Type B pancreatic cell (in vitro differentiated cells): ENCODE results near the gene SLC43A3. TPM values are rescaled to one million over a fixed set of nuclear protein-coding genes. Genes with fewer than 3 reads are reported as not detected.
A peak's percentile ranks its signal among the peaks of the same experiment; 100 is the strongest.

Source experiments
- DNase-seq: peaks from one replicate; pipeline ENCODE4 v3.0.0; 2021; ENCODE audit warnings: mixed read lengths; ENCODE audit not compliant: unreplicated experiment; ENCODE audit errors: extremely low spot score
- H3K27ac Mint-ChIP-seq: 2 replicates; pipeline ENCODE4 v1.8.0; 2021; ENCODE audit warnings: mild to moderate bottlenecking, mixed read lengths
- H3K27me3 Mint-ChIP-seq: 2 replicates; pipeline ENCODE4 v1.8.0; 2021; ENCODE audit warnings: mixed read lengths
- H3K36me3 Mint-ChIP-seq: 2 replicates; pipeline ENCODE4 v1.8.0; 2021; ENCODE audit warnings: mixed read lengths
- H3K4me1 Mint-ChIP-seq: one replicate; pipeline ENCODE4 v1.8.0; 2021; ENCODE audit warnings: mixed read lengths; ENCODE audit not compliant: unreplicated experiment
- H3K4me3 Mint-ChIP-seq: 2 replicates; pipeline ENCODE4 v1.8.0; 2021; ENCODE audit warnings: mild to moderate bottlenecking, mixed read lengths
- H3K9me3 Mint-ChIP-seq: 2 replicates; pipeline ENCODE4 v1.8.0; 2021; ENCODE audit warnings: mixed read lengths
- total RNA-seq: library from RNA; stranded (reverse); gene quantifications from 2 replicates; pipeline ENCODE4 v1.2.1, GENCODE V29; 2021; ENCODE audit warnings: low replicate concordance
- TF ChIP-seq, protein P1 (sequence below): fragments of 200-600 bp; sonication (generic); conservative IDR thresholded peaks from 2 replicates; pipeline ENCODE4 v1.5.0; 2021; ENCODE audit warnings: antibody characterized with exemption, mild to moderate bottlenecking

Gene SLC43A3
- total RNA-seq, 1 donor from 2014 or later, result 20.4 TPM

DNA sequence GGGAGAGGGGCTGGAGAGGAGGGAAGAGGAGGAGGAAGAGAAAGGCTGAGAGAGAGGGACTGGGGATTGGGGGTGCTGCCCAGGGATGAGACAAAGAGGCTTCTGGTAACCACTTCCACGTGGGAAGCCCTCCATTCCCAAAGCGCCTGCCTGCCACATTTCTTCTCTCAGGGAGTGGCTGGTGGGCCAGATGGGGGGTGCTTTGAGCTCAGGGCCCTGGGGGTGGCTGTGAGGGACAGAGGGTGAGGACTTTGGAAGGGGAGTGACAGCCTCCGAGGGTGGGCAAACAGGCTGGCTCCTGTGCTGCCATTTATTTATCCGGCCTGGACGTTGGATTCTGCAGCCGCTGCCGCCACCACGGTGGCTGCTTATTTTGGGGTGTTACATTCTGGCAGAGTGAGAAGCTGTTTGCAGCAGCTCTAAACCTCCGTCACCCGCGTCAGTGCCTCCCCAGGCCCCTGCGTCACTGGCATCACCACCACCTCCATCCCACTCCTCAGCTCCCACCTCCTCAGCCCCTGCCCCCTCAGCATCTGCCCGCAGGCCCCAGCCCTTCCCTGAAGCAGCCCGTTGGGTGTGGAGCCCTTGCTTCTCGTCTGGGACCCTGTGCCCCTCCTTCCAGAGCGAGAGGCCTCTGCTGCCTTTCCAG lies 35.0 kb upstream of the SLC43A3 start:
- H3K27ac Mint-ChIP-seq, result no peak overlapping the region
- peaks cover 28% of the 10 kb centered on the region for H3K4me1 Mint-ChIP-seq
- H3K4me3 Mint-ChIP-seq, result peak overlapping the region; percentile 74
- TF ChIP-seq, protein P1, sequence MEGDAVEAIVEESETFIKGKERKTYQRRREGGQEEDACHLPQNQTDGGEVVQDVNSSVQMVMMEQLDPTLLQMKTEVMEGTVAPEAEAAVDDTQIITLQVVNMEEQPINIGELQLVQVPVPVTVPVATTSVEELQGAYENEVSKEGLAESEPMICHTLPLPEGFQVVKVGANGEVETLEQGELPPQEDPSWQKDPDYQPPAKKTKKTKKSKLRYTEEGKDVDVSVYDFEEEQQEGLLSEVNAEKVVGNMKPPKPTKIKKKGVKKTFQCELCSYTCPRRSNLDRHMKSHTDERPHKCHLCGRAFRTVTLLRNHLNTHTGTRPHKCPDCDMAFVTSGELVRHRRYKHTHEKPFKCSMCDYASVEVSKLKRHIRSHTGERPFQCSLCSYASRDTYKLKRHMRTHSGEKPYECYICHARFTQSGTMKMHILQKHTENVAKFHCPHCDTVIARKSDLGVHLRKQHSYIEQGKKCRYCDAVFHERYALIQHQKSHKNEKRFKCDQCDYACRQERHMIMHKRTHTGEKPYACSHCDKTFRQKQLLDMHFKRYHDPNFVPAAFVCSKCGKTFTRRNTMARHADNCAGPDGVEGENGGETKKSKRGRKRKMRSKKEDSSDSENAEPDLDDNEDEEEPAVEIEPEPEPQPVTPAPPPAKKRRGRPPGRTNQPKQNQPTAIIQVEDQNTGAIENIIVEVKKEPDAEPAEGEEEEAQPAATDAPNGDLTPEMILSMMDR, result no peak
- H3K36me3 Mint-ChIP-seq, result no peaks in the 10 kb centered on the region
- no peak for DNase-seq
- no peaks in the 10 kb centered on the region for H3K9me3 Mint-ChIP-seq
- H3K27me3 Mint-ChIP-seq, result peaks cover 71% of the 10 kb centered on the region

DNA sequence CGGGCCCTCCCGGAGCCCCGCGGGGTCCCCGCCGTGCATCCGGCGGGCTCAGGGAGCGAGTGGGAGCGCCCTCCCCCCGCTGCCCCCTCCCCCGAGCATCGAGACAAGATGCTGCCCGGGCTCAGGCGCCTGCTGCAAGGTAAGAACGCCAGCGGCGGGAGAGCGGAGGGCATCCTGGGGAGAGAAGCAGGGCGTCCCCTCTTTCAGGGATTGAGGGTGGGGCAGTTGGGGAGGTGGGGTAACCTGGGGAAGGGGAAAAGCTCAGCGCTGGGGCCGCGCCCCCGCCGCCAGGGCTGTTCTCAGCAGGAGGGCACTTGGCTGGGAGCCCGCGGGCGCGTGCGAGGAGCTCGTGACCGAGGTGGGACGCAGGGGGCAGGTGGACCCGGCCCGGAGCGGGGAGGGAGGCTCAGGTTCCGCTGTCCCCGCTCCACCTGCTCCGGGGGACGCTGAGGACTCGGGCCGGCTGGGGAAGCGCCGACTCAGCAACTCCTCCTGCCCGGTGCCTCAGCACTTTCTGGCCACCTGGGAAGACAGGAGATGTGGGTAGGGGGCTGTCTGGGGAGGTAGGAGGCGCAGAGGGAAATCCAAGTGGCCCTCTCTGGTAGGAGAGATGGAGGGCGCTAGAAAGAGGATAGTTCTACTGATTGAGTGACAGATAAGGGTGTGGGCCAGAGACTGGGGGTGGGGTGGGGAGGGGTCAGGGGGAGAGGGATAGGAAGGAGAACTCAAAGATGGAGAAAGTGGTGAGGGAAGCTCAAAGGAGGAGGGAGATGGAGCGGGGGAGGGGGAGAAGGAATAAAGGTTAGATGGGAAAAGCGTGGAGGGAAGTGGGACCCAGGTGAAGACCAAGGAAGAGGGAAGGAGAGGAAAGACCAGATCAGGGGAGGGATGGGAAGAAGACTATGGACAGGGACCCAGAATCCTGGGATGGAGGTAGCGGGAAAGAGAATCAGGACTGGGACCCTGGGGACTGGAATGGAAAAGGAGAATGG lies 34.1 kb upstream of the SLC43A3 start:
- H3K4me3 Mint-ChIP-seq, result peak overlapping the region; percentile 74
- TF ChIP-seq, protein P1, result no peak
- H3K27me3 Mint-ChIP-seq, result peaks cover 77% of the 10 kb centered on the region
- no peaks in the 10 kb centered on the region for H3K9me3 Mint-ChIP-seq
- no peak overlapping the region for H3K27ac Mint-ChIP-seq
- DNase-seq, result no peak
- peaks cover 28% of the 10 kb centered on the region for H3K4me1 Mint-ChIP-seq
- no peaks in the 10 kb centered on the region for H3K36me3 Mint-ChIP-seq

DNA sequence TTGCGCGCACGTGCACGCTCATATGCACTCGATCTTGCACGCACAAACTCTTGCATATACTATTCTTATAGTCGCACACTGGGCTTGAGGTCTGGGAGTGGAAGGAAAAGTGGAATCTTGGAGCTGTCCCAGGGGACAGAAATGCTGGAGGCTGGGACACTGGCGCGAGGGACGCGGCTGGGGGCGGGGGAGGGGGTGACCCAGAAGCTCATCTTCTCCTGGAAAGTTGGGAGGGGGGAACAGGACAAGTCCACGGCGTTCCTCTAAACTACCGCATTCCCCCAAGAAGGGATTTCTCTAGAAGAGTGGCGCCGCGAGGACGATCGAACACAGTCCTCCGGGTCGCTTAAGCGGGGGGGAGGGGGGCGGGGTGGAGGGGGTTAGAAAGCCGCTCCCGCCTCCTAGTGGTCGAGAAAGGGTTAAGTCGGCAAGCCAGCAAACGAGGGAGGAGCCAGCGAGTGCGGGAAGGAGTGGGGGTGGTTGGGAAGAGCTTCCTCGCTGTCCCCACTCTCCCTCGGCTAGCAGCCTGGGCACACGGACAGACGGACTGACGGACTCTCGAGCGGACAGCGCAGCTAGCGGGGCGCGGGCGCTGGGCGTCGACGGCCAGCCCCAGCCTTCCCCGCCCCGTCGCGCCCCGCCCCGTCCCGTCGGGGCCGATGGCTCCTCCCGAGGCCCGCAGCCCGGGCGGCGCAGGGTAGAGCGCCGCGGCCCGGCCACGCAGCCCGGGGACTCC lies 33.3 kb upstream of the SLC43A3 start, which contains the start of gene RTN4RL2:
Gene RTN4RL2, plus strand, starts transcription at position 507 of the 736 bp plus-strand sequence. CDS start 338 bp downstream, outside the sequence.
- peaks cover 84% of the 10 kb centered on the region for H3K27me3 Mint-ChIP-seq
- DNase-seq, result no peak
- H3K4me1 Mint-ChIP-seq, result peaks cover 28% of the 10 kb centered on the region
- H3K9me3 Mint-ChIP-seq, result no peaks in the 10 kb centered on the region
- no peaks in the 10 kb centered on the region for H3K36me3 Mint-ChIP-seq
- peak within 1 kb of the TSS; percentile 79 for H3K27ac Mint-ChIP-seq
- peak within 1 kb of the TSS; percentile 88 for H3K4me3 Mint-ChIP-seq
- TF ChIP-seq, protein P1, result peak; percentile 68

DNA sequence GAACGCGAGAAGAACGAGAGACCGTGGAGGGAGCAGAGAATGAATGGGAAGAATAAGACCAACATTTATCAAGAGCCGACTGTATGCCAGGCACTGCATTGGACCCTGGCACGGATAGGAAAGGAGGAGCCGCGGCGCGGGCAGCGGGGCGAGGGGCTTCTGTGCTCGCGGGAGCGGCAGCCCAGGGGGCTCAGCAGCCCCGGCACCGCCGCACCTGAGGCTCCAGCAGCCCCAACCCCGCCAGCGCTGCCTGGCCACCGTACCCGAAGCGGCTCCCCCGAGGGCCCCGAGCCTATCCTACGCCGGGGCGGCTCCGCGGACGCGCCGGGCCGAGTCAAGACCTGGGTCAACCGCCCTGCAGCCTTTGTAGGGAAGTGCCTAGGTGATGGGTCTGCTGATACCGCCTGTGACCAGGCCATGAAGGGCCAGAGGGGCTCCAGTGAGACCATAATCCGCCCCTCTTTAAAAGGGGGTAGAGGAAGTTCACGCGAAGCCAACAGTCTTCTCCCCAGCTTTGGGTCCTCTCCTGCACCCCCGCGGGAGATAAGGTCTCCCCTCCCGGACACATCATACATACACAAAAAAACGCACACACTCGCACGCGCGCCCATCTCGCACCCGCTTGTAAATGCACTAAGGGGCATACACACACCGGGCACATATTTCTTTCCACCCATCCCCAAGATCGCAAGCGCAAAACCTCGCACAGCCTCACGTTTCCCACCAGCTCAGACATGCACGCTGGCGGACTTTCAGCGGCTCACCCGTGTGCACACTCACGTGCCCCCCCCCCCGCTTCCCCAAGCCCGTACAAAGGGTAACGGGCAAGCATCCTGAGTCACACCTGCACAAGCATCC lies 32.5 kb upstream of the SLC43A3 start:
- H3K27ac Mint-ChIP-seq, result peak overlapping the region; percentile 79

More for the DNA sequence above, 32.5 kb upstream of the SLC43A3 start:
- H3K9me3 Mint-ChIP-seq, result no peaks in the 10 kb centered on the region
- H3K4me3 Mint-ChIP-seq, result peak overlapping the region; percentile 88
- no peaks in the 10 kb centered on the region for H3K36me3 Mint-ChIP-seq
- H3K27me3 Mint-ChIP-seq, result peaks cover 88% of the 10 kb centered on the region
- H3K4me1 Mint-ChIP-seq, result peaks cover 28% of the 10 kb centered on the region
- DNase-seq, result no peak
- TF ChIP-seq, protein P1, result no peak
